IPS-NIHi11 (cell line): ENCODE data around the gene GLIS2.
A peak's percentile ranks its signal among the peaks of the same experiment; 100 is the strongest.
"Not testable (repeated sequence)": the region's sequence is repeated elsewhere in the genome, so short reads cannot be mapped to it uniquely, and the experiment has no call there.

Source experiments
- DNase-seq: peaks from one replicate; pipeline ENCODE4 v3.0.0; 2012; ENCODE audit warnings: mixed read lengths, low spot score

Gene GLIS2

DNA sequence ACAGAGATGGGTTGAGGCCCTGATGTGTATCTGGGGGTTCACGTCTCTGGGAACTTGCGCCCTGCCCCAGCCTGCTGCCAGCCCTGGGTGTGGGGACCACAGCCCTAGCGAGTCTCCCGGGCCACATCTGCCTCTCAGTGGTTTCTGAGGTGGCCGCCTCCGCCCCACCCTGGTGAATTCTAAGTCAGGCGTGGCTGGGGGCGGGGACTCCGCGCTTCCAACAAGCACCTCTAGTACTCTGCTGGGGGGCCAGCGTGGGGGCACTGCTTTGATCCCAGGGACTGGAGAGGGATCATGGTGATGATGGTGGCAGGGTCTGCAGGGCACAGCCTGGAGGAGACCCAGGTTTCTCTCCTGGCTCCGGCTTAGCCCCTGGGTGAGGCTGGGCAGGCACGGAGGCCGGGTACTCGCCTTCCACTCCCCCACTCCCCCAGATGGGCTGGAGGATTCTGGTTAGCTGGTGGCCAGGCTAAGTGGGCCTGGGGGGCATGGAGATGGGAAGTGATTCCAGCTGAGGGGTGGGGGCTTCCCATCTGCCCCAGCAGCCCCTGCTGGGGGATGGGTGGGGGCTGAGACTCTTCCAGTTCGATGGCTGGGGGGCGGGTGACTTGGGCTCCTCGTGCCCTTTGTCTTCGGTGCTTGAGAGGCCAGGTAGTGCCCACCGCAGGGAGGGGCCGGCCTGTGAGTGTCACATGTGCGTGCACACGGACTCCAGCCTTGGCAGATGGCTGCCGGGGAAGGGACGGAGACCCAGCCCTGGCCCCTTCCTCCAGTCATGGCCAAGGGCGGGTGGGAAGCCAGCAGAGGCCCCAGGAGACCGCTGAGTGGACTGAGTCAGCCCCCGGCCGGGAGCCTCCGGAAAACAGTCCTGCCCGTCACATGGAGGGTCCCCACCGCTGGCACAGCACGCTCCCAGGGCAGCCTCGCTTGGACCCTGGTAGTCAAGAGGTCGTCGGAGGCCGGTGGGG lies 3.9 kb downstream of the GLIS2 start:
- DNase-seq = peak; percentile 14

DNA sequence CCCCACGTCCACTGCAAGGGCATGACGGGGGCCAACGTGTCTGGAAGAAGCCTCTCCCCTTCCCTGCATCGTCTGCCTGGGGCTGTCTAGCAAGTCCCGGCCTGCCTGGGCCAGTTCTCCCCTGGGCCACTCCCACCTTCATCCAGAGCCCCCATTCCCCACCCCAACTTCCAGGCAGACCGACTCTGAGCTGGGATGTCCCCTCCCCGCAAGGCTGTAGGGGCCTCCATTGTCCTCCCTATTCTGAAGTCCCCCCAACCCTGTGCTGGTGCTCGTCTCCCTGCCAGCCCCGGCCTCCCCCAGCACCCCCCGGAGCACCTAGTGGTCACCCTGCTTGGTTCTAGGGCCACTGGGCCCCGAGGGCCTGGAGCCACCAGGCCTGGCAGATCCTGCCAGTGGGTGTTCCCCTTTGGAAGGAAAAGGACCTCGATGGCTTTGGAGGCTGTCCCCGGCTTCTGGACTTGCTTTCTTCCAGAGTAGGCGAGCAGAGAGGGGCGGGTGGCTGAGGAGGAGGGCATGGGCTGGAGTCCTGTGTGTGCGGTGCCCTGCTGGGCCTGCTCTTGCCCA lies 4.8 kb downstream of the GLIS2 start:
- peak; percentile 3 for DNase-seq

DNA sequence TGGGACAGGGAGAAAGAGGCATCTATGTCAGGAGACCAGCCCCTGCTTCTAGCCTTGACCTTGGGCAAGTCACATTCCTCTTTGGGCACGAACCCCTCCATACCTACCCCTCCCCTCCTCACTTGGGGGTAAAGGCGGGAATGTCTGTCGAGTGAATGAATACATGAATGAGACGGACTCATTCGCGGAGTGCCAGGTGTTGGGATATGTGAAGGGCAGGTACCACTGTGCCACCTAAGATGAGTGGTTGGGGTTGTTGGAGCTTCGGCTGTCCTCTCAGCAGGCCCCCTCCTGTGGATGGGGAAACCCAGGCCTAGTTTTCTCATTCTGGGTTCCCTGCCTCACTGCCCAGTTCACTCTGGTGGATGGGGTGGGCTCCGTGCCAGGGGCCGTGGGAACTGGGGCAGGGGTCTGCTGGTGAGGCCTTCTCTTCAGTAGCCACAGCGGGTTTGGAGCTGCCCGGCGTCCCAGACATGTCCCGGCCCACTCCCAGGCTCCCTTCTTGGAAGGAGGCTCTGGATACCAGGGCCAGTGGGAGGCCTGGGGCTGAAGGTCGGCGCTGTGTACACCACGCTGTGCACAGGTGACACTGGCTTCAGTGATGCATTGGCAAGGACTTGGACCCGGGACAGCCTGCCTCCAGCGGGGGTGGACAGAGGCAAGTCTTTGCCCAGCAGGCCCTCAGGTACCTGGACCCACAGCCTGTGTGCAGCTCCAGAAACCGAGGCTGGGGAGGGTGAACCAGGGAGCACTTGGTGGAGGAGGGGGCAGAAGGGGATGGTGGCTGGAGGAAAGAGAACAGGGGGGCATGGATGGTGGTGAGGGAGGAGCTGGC lies 5.6 kb downstream of the GLIS2 start:
- DNase-seq = no peak

DNA sequence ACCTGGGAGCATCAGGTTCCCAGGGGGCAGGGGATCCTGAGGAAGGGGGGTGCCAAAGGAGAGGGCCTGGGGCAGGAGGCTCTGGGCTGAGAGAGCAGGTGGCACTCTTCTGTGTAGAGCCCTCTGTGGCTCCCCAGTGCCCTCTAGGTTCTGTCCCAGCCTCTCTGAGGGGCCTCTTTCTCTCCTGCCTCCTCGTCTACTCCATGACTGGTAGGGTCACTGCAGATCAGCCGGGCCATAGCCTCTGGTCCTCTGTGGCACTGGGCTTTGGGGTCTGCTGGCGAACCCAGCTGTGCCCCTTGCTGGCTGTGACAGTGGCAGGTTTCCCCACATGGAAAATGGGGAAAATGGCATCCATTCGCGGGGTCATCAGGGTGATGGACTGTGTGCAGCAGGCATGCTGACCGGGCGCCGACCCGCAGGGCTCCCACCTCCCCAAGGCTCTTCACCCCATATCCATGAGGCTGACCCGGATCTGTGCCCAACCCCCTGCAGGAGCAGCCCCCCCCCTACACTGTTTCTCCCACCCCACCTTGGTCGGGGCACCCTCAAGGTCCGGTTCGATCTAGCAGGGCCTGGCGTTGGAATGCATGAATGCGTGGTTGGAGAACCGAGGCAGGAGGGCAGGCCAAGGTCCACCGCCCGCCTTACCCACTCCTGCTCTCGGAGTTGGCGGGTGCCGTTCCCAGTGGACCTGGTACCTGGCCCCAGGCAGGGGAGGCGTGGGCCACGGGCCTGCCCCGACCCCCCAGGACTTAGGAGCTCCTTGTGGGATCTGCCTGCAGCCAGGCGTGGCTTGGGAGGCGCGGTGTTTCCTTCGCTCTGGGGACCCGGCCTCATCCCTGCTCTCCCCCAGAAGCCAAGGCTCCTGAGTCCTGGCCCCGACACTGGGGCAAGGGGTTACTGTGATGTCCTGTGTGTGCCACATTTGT lies 6.5 kb downstream of the GLIS2 start:
- DNase-seq = peak; percentile 4

DNA sequence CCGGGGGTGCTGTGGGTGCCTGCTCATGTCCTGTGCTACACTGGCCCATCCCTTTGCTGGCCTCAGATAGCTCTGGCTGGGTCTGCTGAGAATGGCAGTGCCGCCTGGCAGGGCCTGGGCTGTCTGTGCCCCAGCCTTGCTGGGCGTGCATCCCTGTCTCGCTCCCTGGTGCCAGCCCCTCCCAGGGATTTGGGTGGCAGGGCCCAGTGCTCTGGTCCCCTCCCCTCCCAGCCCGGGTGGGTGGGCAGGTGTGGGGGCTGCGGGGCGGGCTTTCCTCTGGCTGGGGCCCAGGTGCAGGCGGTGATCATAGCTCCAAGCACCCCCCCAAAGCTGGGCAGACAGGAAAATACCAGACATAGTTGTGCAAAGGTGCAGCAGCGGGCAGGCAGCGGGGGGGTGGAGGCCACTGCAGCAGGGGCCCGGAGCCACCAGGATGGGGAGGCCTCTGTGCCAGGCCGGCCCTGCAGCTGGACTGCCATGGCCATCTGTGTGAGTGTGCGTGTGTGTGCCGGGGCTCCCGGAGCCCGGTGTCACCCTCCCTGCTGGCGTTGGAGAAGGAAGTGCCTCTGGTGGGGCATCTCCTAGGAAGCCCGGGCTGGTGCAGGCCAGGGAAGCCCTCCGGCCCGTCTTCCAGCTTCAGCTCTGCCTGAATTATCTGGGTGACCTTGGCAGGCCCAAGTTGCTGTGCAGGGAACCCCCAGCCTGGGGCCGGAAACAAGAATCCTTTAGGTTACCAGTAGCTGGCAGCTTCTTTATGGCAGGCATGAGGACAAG lies 7.4 kb downstream of the GLIS2 start:
- peak; percentile 52 for DNase-seq

DNA sequence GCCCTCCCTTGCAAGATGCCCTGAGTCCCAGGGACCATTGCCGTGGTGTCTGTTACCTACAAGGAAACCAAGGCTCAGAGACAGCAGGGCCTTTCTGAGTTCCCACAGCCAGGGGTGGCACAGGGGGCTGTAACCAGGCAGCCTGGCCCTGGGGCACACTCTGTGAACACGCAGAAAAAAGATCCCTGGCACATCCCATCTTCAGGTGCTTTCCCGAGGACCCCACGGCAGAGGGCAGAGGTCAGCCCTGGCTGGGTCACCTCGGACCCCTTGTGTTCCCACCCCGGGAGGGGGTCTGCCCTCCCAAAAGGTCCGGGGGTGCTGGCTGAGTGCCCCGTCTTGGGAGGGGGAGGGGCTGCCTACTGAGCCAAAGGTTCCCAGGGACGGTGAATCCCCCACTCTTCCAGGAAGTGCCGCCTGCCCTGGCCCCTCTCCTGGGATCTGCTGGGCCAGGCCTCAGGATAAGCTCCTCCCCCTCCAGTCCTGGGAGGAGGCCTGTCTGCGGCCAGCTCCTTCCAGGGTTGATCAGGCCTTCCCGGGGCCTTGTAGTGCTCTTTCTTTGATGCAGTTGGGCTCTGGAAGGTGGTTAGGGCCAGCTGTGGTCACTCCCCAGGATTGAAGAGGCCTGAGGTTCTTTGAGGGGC lies 8.1 kb downstream of the GLIS2 start:
- peak; percentile 89 for DNase-seq

DNA sequence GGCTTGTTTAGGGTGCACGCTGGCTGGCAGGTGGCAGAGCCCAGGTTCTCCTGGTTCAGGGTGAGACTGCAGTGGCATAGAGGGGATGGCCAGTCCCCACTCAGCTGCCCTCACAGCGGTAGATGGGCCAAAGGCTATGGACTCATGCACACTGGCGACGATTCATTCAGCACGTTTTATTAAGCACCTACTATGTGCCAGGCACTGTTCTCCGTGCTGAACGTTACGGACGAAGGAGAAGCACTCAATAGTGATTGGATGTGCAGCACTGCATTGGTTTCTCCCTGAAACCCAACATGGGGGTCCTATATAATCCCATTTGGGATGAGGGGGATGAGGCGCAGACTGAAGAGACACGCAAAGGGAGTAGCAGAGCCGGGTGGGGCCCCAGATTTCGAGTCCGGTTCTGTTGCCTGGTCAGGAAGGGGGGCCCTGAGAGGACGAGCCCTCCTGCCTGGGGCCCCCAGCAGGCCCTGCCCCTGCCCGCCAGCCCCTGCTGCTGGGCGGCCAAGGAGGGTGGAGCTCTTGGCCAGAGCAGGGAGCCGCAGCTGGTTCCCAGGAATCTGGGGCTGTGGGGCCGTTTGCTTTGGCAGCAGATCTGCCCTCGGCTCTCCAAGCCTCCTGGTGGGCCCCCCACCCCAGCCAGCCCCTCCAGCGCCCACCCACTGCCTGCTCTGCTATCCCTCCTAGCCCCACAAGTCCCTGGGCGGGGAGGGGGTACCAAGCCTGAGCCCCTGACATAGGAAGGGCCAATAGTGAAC lies 8.8 kb downstream of the GLIS2 start:
- DNase-seq = peak; percentile 3

DNA sequence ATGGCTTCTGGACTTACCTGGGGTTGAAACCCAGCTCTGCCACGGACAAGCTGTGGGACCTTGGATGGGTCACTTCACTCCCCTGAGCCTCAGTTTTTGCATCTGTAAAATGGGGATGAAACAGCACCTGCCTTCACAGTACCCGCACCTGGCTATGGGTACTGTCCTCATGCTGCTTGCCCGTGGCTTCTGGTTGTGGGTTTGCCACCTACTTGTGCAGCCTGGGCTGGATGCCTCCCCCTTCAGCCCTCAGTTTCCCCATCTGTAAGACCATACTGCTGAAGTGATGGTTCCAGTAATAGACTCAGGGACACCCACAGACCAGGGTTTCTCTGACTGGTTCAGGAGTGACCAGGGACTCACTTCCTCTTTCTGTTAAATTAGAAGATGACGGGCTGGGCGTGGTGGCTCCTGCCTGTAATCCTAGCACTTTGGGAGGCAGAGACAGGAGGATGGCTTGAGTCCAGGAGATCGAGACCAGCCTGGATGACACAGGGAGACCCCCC lies 9.4 kb downstream of the GLIS2 start:
- no peak for DNase-seq

DNA sequence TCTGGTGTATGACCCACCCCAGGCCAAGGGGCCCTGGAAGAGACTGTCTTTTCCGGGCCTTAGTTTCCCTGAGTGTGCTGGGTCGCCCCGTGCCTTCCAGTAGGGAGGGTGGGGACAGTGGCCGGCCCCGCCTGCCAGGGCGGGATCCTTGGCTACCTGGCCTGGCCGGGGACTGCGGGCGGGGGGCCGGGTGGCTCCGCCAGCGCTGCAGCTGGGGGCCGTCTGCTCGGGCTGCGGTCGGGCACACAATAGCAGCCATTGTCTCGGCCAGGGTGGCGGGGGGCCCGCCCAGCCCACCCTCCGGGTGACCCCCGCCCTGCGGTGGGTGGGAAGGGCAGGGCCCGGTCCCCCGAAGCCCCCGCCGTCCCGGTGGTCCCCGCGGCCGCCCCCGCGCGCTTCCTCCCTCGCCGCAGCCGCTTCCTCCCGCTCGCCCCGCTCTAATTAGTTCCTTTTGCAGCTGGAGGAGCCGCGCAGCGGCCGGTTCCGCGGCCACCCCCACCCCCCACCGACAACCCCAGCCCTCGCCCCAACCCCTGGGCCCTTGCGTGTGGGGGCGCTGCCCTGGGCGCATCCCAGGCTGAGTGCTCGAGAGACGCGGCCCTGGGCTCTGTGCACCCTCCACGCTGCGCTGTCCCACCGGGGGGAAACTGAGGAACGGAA lies 11.6 kb downstream of the GLIS2 start:
- peak; percentile 64 for DNase-seq

DNA sequence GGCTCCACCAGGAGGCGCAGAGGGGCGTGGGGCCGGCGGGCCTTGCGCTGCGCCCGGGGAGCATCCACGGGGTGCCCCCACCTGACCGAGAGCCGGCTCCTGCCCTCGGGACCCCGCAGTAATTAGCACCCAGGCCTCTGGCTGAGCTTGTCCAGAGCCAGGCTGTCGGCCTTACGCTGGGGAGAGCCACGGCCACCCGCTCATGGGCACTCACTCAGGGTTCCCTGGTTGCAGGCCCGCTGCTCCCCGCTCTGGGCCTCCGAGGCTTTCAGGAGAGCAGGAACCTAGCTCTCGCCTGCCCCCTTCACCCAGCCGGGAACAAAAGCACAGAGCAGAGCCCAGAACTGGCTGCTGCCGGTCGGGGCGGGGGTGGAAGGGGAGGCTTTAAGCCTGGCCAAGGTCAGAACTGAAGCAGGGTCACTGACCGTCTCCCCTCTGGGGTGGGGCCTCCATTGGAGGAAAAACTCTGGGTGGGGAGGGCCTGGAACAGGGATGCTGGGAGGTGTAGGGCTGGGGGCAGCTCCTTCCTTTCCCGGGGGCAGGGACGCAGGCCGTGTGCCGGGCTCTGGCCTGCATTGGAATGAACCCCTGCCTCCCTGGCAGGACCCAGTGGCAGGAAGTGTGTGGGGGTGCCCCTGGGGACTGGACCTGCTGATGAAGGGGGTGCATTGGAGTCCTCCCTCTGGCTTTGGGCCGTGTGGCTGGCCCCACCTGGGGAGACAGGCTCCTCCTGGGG lies 12.3 kb downstream of the GLIS2 start:
- DNase-seq = peak; percentile 90

DNA sequence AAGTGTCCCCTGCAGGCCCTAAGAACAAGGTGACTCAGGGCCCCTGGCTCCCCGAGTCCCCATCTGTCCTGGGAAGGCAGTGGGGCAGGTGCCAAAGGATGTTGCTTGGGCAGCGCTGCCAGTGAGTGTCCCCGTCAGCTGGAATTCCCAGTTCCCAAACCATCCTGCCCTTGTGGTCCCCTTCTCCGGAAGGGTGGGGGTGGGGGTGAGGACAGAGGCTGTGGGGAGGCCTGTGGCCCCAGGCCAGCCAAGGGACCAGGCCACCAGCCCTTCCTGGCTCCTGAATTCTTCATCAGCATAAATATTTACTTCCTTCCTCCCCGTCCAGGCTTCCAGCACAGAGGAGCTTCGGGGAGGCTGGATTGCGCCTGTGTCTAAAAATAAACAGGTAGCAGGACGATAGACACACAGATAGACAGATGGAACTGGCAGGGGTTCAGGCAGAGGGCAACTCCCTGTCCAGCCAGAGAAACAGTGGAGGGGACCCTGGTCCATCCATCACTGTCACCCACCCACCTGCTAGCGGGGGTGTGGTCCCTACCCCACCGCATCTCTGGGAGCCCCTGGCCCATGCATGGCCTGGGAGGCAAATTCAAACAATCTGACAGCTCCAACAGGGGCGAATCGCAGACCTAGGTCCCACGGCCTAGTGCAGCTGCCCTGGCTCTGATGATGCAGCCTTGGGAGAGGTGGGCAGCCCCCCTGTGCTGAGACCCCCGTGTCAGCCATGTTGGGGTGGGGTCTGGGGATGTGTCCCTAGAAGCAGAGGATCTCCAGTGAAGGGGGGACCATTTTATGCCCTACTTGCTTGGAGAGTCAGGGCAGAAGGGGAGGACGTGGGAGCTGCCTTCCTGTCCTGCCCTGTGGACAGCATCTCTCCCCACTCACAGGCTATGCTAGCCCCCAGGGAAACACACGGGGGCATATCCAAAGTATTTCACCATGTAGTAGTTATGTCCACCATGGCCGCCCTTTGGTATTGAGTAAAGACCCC lies 13.2 kb downstream of the GLIS2 start:
- DNase-seq = no peak

DNA sequence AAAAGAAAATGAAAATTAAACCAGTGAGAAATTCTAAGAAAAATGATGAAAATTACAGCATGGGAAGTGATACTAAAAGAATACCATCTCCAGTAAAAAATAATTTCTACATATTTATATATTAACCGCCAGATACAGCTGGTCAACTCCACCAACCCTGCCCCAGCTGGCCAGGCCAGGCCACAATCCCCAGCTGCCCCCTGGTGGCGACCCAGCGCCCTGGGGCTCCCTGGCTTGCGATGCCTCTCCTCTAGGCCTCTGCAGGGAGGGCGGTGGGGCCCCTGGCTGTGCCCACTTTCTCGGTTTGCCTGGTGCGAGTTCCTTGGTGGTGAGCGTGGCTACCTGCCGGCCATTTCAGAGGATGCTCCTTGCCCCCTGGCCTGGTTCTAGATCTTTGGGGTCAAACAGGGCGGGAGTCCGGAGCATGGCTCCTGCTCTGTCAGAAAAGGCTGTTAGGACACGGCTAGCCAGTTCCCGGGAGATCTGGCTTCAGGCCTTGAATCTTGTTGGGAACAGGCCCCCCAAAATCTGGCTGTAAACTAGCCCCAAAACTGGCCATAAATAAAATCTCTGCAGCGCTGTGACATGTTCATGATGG lies 14.5 kb downstream of the GLIS2 start:
- DNase-seq = peak; percentile 94

DNA sequence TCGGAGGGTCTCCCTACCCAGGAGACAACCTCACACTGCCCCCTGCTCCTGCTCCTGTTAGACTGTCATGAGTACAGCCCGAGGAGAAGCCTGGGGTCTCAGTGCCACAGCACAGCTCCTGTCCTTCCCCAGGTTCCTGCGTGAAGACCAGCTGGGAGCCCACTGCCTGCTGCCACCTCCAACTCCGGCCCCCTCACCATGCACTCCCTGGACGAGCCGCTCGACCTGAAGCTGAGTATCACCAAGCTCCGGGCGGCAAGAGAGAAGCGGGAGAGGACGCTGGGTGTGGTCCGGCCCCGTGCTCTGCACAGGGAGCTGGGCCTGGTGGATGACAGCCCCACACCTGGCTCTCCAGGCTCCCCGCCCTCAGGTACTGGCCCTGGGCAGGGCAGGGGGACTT lies 16.2 kb downstream of the GLIS2 start:
- DNase-seq = no peak

DNA sequence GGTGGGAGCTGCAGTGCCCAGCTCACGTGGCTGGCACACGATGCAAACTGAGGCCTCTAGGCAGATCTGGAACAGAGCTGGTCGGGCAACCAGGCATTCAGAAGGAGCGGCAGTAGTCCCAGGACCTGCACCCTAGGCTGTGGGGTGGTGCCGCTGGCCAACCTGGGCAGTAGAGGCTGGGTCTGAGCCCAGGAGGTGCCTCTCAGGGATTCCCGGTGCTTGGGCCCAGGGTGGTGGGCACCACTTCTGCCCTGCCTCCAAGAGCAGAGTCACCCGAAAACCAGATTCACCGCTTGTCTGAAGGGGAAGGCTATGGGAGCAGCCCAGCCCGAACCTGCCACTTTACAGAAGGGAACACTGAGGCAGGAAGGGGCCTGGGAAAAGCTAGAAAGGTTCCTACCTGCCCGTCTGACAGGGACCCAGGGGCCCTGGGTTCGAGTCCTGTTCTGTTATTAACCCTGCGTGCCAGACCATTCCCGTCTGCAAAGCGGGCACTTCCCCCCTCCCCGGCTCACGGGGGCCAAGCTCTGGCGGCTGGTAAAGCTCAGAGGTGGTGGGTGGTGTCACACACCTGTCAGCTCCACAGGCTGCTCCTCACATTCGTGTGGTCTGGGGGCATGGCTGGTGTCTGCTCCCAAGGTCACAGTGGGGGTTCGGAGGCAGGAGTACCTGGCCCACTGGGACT lies 16.9 kb downstream of the GLIS2 start:
- no peak for DNase-seq

DNA sequence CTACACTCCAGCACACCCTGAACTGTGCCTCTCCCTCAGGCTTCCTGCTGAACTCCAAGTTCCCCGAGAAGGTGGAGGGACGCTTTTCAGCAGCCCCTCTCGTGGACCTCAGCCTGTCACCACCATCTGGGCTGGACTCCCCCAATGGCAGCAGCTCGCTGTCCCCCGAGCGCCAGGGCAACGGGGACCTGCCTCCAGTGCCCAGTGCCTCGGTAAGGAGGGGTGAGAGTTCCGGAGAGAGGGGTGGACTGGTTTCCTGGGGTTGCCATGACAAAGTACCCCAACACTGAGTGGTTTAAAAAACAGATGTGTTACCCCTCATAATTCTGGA lies 17.4 kb downstream of the GLIS2 start:
- no peak for DNase-seq

DNA sequence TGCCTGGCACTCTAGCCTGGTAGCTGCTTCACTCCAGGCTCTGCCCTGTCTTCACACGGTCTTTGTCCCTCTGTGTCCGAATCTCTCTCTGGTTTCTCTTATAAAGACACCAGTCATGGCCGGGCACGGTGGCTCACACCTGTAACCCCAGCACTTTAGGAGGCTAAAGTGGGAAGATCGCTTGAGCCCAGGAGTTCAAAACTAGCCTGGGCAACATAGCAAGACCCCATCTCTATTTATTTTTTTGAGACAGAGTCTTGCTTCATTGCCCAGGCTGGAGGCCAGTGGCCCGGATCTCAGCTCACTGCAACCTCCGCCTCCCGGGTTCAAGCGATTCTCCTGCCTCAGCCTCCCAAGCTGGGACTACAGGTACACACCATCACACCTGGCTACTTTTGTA lies 17.8 kb downstream of the GLIS2 start:
- not testable (repeated sequence) for DNase-seq
